Stimulated activated CD8-positive, alpha-beta memory T cell treated with anti-CD3 and anti-CD28 coated beads, Interleukin-4, amount 100 ng/mL, for 24 hours (primary cell): ENCODE measurements around the gene S100A2.
A peak's percentile ranks its signal among the peaks of the same experiment; 100 is the strongest.

Experiments used
- DNase-seq: peaks from one replicate; pipeline ENCODE4 v3.0.0-alpha.2; 2020; ENCODE audit warnings: low read depth

S100A2 gene

GRCh38 chr1:153565529-153566374 lies at the start of gene S100A2:
Gene S100A2 (minus strand): TSS chr1:153565844. CDS start chr1:153563877, 1,967 bp downstream.
- DNase-seq = peak; percentile 32

GRCh38 chr1:153615406-153615805 lies 49.8 kb upstream of the S100A2 start:
- no peak for DNase-seq

DNA sequence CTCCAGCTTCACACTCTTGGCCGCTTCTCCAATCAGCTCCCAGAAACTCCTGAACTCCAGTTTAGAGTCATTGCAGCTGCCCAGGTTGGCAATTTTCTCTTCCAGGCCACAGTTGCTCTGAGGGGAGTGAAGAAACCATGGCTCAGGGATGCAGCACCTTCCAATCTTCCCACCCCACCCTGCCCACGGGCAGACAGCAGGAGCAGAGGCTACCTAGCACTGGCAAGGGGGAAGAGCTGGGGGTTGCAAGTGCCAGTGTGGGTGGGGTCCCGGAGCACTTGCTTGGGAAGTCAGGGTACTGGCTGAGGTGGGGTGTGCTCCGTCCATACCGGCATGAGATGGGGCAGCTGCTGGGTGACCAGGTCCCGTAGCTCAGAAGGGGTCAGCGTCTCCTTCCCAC lies 49.3 kb upstream of the S100A2 start:
- no peak for DNase-seq

GRCh38 chr1:153614189-153614900 lies 48.7 kb upstream of the S100A2 start:
- no peak for DNase-seq

- no peak for DNase-seq
Measured at GRCh38 chr1:153613406-153613805, 47.8 kb upstream of the S100A2 start.

GRCh38 chr1:153612755-153613331 lies 47.2 kb upstream of the S100A2 start, which contains the start of gene S100A16:
Gene S100A16 (minus strand): TSS chr1:153613137. CDS start chr1:153608151, 4,986 bp downstream.
- DNase-seq = no peak

- DNase-seq = no peak
Measured at GRCh38 chr1:153612111-153612754, 46.6 kb upstream of the S100A2 start.

- DNase-seq = no peak
Measured at GRCh38 chr1:153611356-153611755, 45.7 kb upstream of the S100A2 start.

DNA sequence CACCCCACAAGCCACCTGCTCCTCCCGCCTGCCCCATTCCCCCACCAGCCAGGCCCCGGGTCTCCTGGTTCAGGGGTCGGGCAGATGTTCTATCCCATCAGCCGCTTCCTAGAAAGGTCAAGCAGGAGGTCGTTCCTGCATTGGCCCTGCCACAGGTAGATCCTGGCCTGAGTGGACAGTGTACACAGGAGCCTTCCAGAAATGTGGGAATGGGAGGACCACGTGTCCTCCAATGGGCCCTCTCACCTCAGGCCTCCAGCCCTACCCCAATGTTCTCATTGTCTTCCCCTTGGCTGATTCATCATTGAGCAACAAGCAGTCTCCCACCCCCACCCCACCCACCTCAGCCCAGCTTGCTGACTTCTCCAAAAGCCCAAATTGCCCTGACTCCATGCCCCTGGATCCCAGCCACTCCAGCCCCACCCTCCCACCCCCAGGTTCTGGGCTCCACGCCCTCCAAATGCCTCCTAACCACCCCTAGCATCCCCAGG lies 45.2 kb upstream of the S100A2 start:
- no peak for DNase-seq

DNA sequence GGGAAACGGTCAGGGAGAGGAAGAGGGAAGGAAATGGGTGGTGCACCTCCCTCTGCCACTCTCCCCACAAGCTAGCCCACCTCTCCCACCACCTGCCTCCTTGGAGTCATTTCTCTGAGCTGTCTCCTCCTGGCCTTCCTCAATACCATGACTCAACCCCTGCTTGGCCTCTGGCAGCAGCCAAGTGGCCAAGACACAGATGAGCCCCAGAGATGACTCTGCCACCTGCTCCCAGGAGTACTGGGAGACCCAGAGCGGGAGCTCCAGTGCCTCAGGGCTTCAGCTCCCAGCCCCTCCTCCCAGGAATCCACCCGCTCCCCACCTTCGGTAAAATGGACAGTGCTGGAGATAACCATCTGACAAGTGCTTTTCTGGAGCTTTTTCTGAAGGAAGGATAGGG lies 44.7 kb upstream of the S100A2 start:
- DNase-seq = no peak

DNA sequence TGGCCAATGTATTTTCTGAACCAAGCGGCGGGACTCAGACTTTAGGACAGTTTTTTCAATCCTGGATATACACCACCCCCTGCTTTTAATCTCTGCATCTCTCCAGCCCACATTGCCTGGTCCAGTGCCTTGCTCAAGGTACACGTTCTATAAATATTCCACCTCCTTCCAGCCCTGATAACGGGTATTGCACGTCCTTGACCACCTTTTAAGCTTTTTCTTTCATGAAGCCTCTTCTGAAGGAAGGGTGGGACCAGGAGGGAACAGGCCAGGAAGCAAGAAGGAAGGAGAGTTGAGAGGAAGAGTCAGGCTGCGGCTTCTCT lies 43.9 kb upstream of the S100A2 start:
- DNase-seq = no peak

DNA sequence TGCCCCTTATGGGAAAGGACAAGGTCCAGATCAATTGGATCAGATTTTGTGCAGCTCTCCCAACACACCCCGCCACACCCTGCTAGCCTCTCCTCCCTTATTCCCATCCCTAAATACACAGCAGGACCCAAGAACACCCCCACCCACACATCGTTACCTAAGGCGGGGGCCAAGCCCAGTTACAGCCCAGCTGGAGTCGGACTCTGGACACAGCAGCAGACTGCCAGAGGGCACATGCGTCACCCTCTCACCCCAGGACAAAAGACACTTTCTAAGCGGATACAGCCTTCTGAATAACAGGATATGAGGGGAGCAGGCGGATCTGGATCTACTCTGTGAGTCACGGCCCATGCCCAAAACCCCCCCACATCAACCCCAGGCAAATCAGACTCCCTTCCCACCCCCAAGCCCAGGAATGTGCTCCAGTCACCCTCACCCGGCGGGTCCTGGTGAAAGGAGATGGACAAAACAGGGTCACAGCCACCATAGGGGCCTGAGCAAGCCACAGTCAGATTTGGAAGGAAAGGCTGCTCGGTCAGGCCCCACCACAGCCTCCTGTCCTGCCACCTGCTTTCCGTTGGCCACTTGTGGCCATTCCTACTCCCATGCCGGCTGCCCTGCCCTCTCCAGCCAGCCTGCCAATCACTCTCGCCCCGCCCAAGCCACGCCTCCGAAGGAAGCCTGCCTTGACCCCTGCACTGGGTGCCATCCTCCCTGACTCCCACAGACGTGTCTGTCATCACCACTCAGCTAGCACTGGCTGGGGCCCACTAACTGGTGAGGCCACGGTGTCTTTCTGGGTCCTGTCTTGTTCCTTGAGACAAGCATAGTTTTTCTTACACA lies 43.3 kb upstream of the S100A2 start:
- DNase-seq = no peak

DNA sequence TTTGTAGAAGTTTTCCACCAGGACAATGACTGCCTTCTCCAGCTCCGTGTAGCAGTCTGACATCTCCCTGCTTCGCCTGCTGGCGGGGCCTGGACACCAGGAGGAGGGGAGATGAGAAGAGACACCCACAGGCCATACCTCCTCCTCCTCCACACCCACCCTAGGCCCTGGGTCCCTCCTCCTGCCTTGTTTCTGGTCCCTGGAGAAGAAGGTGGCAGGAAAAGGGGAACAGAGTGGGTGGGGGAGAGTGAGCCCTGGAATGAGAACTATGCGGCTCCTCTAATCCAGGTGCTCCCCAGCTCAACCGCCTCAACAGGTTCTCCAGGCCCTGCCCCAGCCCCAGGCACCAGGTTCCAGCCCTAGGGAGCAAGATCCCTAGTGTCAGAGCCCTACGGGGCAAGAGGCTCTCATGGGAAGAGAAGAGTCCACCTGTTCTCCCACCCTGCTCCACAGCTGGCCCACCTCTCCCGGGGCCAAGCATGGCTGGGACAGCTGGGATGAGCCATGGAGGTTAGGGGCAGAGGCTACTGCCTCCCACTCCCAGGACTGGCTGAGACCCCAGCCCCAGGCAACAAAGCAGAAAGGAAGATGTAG lies 42.5 kb upstream of the S100A2 start:
- DNase-seq = no peak

DNA sequence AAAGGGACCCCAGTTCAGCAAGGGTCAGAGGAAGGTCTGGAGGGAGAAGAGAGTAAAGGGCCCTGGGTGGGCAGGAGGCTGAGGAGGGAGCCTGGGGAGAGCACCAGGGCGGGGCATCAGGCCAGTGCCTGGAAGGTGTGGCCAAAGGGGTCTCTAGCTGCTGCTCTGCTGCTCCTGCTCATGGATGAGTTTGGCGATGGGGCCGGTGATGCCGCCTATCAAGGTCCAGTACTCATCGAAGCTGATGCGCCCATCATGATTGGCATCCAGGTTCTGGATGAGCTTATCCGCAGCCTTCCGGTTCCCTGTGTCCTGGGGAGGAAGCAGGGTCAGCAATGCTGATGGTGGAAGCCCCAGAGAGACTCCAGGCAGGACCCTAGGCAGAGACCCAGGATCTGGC lies 41.7 kb upstream of the S100A2 start:
- no peak for DNase-seq

DNA sequence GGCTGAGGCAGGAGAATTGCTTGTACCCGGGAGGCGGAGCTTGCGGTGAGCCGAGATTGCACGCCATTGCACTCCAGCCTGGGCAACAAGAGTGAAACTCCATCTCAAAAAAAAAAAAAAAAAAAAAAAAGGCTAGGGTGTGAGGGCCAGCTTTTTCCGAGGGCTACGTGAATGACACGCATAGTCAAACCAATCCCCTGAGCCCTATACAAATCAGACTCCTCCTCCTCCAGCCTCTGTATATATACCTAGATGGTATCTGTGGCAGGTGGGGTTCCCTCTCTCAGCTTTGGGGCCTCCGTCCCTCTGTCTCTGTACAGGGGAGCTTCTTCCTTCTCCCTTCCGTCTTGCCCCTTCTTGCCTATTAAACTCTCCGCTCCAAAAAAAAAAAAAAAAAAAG lies 40.5 kb upstream of the S100A2 start:
- DNase-seq = no peak

GRCh38 chr1:153602749-153603148 lies 37.1 kb upstream of the S100A2 start:
- no peak for DNase-seq

DNA sequence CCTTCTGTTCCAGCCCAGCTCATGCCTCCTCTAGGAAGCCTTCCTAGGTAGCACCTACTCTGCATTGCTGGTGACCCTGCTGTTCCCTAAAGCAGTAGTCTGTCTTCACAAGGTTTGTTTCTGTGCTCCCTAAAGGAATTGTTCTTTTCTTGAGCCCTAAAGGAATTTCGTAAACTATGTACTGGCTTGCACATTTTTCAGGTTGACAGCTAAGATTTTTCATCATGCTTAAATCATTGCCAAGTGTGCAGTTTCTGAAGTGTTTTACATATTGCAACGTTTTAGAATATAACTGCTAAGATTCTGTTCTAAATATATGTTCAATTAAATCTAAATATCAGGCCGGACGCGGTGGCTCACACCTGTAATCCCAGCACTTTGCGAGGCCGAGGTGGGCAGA lies 34.2 kb upstream of the S100A2 start:
- DNase-seq = no peak

- no peak for DNase-seq
Measured at GRCh38 chr1:153598309-153599172, 32.9 kb upstream of the S100A2 start.

GRCh38 chr1:153597206-153597605 lies 31.6 kb upstream of the S100A2 start:
- DNase-seq = no peak

DNA sequence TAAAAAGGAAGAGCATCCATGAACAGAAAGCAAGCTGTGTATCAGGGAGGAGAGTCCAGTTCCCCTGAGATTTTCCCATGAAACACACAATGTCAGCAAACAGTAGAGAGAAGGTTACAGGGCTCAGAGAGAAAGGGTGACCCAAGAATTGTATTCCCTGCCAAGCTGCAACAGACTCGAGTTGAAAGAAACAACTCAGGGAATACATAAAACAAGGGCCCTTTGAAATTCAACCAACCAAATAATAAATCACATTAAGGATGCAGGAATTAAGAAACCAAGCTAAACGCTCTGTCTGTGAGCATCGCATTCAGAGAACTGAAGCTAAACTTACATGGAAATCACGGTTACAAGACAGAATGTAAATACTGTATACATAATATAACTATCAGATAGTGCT lies 27.1 kb upstream of the S100A2 start:
- no peak for DNase-seq
